ENCODE data around the gene RFX6. TPM values are rescaled to one million over a fixed set of nuclear protein-coding genes. Genes with fewer than 3 reads are reported as not detected.

The RFX6 gene
- total and polyA plus RNA-seq, 2 donors (not counting 1 experiment from before 2014, with no cell fraction given): not detected

DNA sequence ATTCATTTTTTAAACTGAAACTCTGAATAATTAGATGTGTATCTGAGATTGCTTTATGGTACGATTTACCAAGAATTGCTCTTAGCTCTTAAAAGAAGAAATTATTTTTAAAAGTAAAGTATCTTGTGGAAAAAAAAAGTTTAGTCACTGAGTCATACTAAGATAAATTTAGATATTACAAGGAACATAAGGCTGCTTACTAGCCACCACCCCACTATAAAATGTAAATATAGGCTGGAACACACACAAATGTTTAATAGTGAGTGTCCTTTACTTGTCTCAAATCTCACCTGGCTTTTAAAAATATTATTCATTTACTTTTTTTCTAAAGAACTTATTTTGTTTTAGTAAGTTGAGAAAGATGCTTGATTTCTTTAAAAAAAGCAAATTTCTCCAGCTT is 17.6 kb downstream of the RFX6 start:
- H4K20me1 ChIP-seq (ENCODE audit: control insufficient read depth, extremely low read depth, insufficient read depth, low read length): no peaks in the 10 kb centered on the region
- no peaks in the 10 kb centered on the region for H3K9me3 ChIP-seq (ENCODE audit: control insufficient read depth, insufficient read depth, low read depth, low read length)
- DNase-seq (ENCODE audit: low read depth in 2 of 2): no peak
- H3K9ac ChIP-seq (ENCODE audit: insufficient read depth, low read length): no peak overlapping the region
- H2AFZ ChIP-seq (ENCODE audit: low read length): no peak overlapping the region
- no peaks in the 10 kb centered on the region for H3K4me1 ChIP-seq (ENCODE audit: control insufficient read depth, extremely low read depth, insufficient read depth, low read length)
- H3K36me3 ChIP-seq (ENCODE audit: control insufficient read depth, insufficient read depth, low read length): no peaks in the 10 kb centered on the region
- H3K27ac ChIP-seq (ENCODE audit: insufficient read depth, low read length): no peak overlapping the region
- TF ChIP-seq EZH2 (IDR thresholded peaks at IDR 0.05; ENCODE audit: low read length, missing control alignments): no peak
- TF ChIP-seq, protein P1, sequence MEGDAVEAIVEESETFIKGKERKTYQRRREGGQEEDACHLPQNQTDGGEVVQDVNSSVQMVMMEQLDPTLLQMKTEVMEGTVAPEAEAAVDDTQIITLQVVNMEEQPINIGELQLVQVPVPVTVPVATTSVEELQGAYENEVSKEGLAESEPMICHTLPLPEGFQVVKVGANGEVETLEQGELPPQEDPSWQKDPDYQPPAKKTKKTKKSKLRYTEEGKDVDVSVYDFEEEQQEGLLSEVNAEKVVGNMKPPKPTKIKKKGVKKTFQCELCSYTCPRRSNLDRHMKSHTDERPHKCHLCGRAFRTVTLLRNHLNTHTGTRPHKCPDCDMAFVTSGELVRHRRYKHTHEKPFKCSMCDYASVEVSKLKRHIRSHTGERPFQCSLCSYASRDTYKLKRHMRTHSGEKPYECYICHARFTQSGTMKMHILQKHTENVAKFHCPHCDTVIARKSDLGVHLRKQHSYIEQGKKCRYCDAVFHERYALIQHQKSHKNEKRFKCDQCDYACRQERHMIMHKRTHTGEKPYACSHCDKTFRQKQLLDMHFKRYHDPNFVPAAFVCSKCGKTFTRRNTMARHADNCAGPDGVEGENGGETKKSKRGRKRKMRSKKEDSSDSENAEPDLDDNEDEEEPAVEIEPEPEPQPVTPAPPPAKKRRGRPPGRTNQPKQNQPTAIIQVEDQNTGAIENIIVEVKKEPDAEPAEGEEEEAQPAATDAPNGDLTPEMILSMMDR (conservative IDR thresholded peaks at IDR 0.05 in 1 of 2, IDR thresholded peaks at IDR 0.05 in 1 of 2; ENCODE audit: low read depth in 1 of 2, low read length in 2 of 2): no peak
- H3K4me3 ChIP-seq (replicated peaks in 1 of 4; ENCODE audit: control extremely low read depth in 1 of 4, insufficient read depth in 1 of 4, low read depth in 3 of 4, low read length in 4 of 4): no peak overlapping the region
- H3K79me2 ChIP-seq (ENCODE audit: control insufficient read depth, insufficient read depth, low read length): no peaks in the 10 kb centered on the region
- no peaks in the 10 kb centered on the region for H3K27me3 ChIP-seq (ENCODE audit: control insufficient read depth, insufficient read depth, low read length)
- H3K4me2 ChIP-seq (ENCODE audit: extremely low read depth, insufficient read depth, low read length): no peak overlapping the region

DNA sequence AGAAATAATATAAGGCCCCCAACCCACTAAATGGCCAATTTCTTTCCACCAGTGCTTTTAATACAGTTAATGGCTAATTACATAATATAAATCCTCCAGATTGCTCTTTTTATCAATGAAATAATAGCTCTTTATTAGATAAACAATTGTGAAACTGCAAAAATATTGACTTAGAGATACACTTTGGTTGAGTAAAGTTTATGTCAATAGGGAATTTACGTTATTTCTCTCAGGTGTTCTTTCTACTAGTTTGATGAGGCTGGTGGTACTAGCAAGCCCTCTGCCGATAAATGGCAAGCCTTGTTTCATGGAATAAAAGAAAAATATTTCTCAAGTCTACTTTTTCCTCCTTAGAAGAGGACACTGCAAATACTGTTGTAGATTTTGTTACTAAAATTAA is 18.9 kb downstream of the RFX6 start:
- DNase-seq (ENCODE audit: low read depth in 2 of 2): no peak
- Histone ChIP-seq H3K4me3 (replicated peaks in 1 of 4; ENCODE audit: control extremely low read depth in 1 of 4, insufficient read depth in 1 of 4, low read depth in 3 of 4, low read length in 4 of 4) (no peak overlapping the region), H3K4me1 (ENCODE audit: control insufficient read depth, extremely low read depth, insufficient read depth, low read length) (no peaks in the 10 kb centered on the region), H3K36me3 (ENCODE audit: control insufficient read depth, insufficient read depth, low read length) (no peaks in the 10 kb centered on the region), H2AFZ (ENCODE audit: low read length) (no peak overlapping the region), H3K27me3 (ENCODE audit: control insufficient read depth, insufficient read depth, low read length) (no peaks in the 10 kb centered on the region), H4K20me1 (ENCODE audit: control insufficient read depth, extremely low read depth, insufficient read depth, low read length) (no peaks in the 10 kb centered on the region), H3K27ac (ENCODE audit: insufficient read depth, low read length) (no peak overlapping the region), H3K9me3 (ENCODE audit: control insufficient read depth, insufficient read depth, low read depth, low read length) (no peaks in the 10 kb centered on the region), H3K79me2 (ENCODE audit: control insufficient read depth, insufficient read depth, low read length) (no peaks in the 10 kb centered on the region), H3K9ac (ENCODE audit: insufficient read depth, low read length) (no peak overlapping the region), H3K4me2 (ENCODE audit: extremely low read depth, insufficient read depth, low read length) (no peak overlapping the region)
- TF ChIP-seq, protein P1 (conservative IDR thresholded peaks at IDR 0.05 in 1 of 2, IDR thresholded peaks at IDR 0.05 in 1 of 2; ENCODE audit: low read depth in 1 of 2, low read length in 2 of 2): no peak
- no peak for TF ChIP-seq EZH2 (IDR thresholded peaks at IDR 0.05; ENCODE audit: low read length, missing control alignments)

DNA sequence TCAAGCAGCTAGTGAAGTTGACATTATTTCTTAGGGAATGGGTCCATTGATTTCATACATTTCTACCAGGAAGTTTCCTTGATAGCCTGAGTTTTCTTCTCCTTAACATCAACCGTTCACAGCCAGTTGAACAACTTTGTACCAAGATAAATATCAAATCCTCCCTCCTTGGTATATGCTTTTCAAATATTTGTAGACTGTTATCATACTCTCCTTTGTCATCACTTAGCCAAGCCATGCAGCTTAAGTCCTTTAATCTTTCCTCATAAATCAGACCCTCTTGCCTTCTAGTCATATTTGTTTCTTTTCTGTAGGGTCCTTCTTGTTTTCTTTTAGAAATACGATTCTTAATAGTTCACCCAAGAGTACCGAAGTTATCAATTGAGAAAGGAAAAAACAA is 25.6 kb downstream of the RFX6 start:
- Histone ChIP-seq H3K27ac (ENCODE audit: insufficient read depth, low read length) (no peak overlapping the region), H3K27me3 (ENCODE audit: control insufficient read depth, insufficient read depth, low read length) (no peaks in the 10 kb centered on the region), H3K4me2 (ENCODE audit: extremely low read depth, insufficient read depth, low read length) (no peak overlapping the region), H3K9me3 (ENCODE audit: control insufficient read depth, insufficient read depth, low read depth, low read length) (no peaks in the 10 kb centered on the region), H3K36me3 (ENCODE audit: control insufficient read depth, insufficient read depth, low read length) (no peaks in the 10 kb centered on the region), H3K79me2 (ENCODE audit: control insufficient read depth, insufficient read depth, low read length) (no peaks in the 10 kb centered on the region), H4K20me1 (ENCODE audit: control insufficient read depth, extremely low read depth, insufficient read depth, low read length) (no peaks in the 10 kb centered on the region), H3K9ac (ENCODE audit: insufficient read depth, low read length) (no peak overlapping the region), H2AFZ (ENCODE audit: low read length) (no peak overlapping the region), H3K4me1 (ENCODE audit: control insufficient read depth, extremely low read depth, insufficient read depth, low read length) (no peaks in the 10 kb centered on the region), H3K4me3 (replicated peaks in 1 of 4; ENCODE audit: control extremely low read depth in 1 of 4, insufficient read depth in 1 of 4, low read depth in 3 of 4, low read length in 4 of 4) (no peak overlapping the region)
- no peak for DNase-seq (ENCODE audit: low read depth in 2 of 2)
- TF ChIP-seq, protein P1 (conservative IDR thresholded peaks at IDR 0.05 in 1 of 2, IDR thresholded peaks at IDR 0.05 in 1 of 2; ENCODE audit: low read depth in 1 of 2, low read length in 2 of 2): no peak
- TF ChIP-seq EZH2 (IDR thresholded peaks at IDR 0.05; ENCODE audit: low read length, missing control alignments): no peak
